WERI-Rb-1 (cell line): Measurements from ENCODE around the gene TMEM132C.

Experiments
- DNase-seq: peaks from one replicate; pipeline ENCODE4 v3.0.0-alpha.2; 2020
- H3K27ac ChIP-seq: fragments of 250-450 bp; sonication (Bioruptor Pico); 2 replicates; pipeline ENCODE4 v1.5.1; 2020; ENCODE audit warnings: mild to moderate bottlenecking, moderate library complexity
- H3K27me3 ChIP-seq: fragments of 250-450 bp; sonication (Bioruptor Pico); 2 replicates; pipeline ENCODE4 v1.5.1; 2021; ENCODE audit warnings: mild to moderate bottlenecking, low read depth, moderate library complexity; ENCODE audit not compliant: insufficient read depth, severe bottlenecking
- H3K36me3 ChIP-seq: fragments of 250-450 bp; sonication (Bioruptor Pico); 2 replicates; pipeline ENCODE4 v1.5.1; 2020; ENCODE audit warnings: mild to moderate bottlenecking, moderate library complexity
- H3K4me3 ChIP-seq: 2 replicates; pipeline ENCODE4 v1.5.1; 2011; ENCODE audit warnings: low read depth, mild to moderate bottlenecking, control low read depth, low read length
- H3K9me3 ChIP-seq: fragments of 250-450 bp; sonication (Bioruptor Pico); 2 replicates; pipeline ENCODE4 v1.5.1; 2021; ENCODE audit warnings: mild to moderate bottlenecking, moderate library complexity; ENCODE audit not compliant: severe bottlenecking
- TF ChIP-seq, protein P1 (sequence below): IDR thresholded peaks from 2 replicates; pipeline ENCODE4 v1.5.1; 2011; ENCODE audit warnings: low read depth, mild to moderate bottlenecking, control low read depth, inconsistent platforms, low read length

The TMEM132C gene

DNA sequence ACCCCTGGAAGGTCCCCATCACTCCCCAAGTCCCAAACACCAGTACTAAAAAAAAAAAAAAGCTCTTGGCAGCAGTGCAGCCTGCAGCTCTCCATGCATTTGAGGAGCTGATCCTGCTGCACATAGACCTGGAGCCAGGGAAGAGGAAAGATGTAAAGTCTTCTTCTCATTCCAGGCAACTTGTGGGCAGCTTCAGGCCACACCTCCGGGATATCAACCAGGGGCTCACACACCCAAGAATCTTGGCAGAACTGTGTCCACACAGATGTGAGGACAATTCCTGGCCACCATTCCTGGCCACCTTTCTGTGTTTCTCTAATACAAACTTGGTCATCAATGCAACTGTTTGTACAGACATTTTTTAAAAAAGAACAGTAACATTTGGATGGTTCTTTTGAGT is 72.7 kb downstream of the TMEM132C start:
- DNase-seq: no peak
- peak overlapping the region; percentile 12 for H3K4me3 ChIP-seq
- H3K27me3 ChIP-seq: no peaks in the 10 kb centered on the region
- no peaks in the 10 kb centered on the region for H3K36me3 ChIP-seq
- TF ChIP-seq, protein P1, sequence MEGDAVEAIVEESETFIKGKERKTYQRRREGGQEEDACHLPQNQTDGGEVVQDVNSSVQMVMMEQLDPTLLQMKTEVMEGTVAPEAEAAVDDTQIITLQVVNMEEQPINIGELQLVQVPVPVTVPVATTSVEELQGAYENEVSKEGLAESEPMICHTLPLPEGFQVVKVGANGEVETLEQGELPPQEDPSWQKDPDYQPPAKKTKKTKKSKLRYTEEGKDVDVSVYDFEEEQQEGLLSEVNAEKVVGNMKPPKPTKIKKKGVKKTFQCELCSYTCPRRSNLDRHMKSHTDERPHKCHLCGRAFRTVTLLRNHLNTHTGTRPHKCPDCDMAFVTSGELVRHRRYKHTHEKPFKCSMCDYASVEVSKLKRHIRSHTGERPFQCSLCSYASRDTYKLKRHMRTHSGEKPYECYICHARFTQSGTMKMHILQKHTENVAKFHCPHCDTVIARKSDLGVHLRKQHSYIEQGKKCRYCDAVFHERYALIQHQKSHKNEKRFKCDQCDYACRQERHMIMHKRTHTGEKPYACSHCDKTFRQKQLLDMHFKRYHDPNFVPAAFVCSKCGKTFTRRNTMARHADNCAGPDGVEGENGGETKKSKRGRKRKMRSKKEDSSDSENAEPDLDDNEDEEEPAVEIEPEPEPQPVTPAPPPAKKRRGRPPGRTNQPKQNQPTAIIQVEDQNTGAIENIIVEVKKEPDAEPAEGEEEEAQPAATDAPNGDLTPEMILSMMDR: no peak
- peak overlapping the region; percentile 47; the same call in 1 of the 2 replicates for H3K27ac ChIP-seq
- no peaks in the 10 kb centered on the region for H3K9me3 ChIP-seq

DNA sequence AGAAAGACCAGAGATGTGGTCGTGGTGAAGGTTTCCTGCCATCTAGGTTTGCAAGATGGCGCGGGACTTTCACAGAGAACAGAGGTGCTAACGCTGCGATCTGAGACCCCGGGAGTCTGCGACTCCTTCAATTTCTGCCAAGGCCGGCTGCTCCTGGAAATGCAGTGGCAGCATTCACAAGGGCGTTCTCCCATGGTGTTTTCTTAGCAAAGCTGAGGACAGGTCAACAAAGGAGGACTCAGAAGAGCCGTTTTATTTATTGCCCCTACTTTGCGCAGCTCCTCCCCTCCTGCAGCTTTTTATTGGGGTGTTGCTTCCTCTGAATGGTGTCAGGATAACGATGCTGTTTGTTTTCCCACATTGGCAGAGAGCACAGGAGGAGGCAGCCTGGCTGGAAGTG is 86.3 kb downstream of the TMEM132C start:
- no peak for DNase-seq
- no peak overlapping the region for H3K4me3 ChIP-seq
- TF ChIP-seq, protein P1: no peak
- H3K27ac ChIP-seq: no peak overlapping the region
- H3K27me3 ChIP-seq: no peaks in the 10 kb centered on the region
- no peaks in the 10 kb centered on the region for H3K36me3 ChIP-seq
- no peaks in the 10 kb centered on the region for H3K9me3 ChIP-seq

DNA sequence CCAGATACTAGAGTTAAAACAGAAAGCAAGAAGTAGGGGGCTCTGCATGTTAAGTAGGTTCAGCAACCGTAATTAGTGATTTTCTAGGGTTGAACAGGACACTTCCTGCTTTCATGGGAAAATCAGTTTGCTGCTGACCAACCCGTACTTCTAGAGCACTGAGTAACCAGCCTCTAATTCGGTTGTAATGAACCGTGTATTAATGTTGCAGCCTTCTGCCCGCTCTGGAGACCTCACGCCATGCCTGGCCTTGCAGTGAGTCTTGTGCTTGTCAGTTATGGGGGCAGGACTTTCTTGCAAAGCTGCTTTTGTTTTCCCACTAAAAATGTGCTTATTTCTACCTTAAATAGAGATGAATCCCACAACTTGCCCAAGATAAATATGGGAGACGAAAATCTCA is 89.6 kb downstream of the TMEM132C start:
- no peak for DNase-seq
- H3K27ac ChIP-seq: no peak overlapping the region
- H3K9me3 ChIP-seq: no peaks in the 10 kb centered on the region
- H3K4me3 ChIP-seq: no peak overlapping the region
- H3K36me3 ChIP-seq: no peaks in the 10 kb centered on the region
- H3K27me3 ChIP-seq: no peaks in the 10 kb centered on the region
- TF ChIP-seq, protein P1: no peak

DNA sequence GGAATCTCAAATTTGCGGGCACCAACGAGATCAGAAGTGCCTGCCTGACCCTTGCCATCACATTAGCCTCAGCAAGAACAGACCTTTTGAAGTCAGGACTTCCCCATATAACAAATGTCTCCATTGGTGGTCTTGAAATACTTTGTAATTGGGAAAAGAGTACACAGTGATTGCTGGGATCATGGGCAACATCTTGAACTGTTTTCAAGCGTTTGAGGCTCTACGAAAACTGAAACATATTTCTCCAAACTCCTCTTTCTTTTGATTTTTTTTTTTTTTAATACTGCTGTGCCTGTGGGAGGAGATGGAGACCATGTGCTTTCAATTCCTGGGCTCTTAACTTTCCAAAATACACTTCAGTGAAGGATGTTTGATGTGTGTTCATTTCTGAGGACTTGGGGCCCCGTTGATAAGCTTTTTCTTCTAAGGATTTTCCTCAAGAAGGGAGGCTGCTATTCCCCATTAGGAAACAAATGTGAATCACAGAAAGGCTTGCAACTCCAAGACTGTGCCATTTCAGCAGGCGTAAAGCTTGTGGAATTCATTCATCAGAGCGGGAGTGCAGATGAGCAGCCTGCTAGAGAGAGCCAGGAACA is 94.5 kb downstream of the TMEM132C start:
- H3K36me3 ChIP-seq: no peaks in the 10 kb centered on the region
- TF ChIP-seq, protein P1: no peak
- DNase-seq: no peak

DNA sequence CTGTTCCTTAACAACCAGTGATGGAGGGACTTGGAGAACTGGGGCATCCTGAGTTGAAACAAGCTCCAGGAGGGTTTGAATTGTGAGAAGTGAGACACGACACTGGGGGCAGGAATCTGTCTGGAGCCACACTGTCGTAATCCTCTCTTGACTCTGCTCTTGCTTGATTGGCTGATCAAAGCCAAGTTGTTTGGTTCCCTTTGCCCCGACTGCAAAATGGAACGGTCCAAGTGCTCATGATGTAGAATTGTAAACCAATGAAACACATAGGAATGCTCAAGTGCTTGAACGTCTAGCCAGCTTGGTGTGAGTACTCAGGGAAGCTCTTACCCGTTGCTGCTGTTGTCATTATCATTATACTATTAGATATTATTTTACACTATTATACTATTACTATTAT is 98.1 kb downstream of the TMEM132C start:
- no peaks in the 10 kb centered on the region for H3K27me3 ChIP-seq
- TF ChIP-seq, protein P1: no peak
- H3K9me3 ChIP-seq: no peaks in the 10 kb centered on the region
- H3K27ac ChIP-seq: no peak overlapping the region
- no peak overlapping the region for H3K4me3 ChIP-seq
- no peaks in the 10 kb centered on the region for H3K36me3 ChIP-seq
- DNase-seq: no peak

More for the DNA sequence above, 94.5 kb downstream of the TMEM132C start:
- H3K27me3 ChIP-seq: no peaks in the 10 kb centered on the region
- H3K27ac ChIP-seq: no peak overlapping the region
- H3K9me3 ChIP-seq: no peaks in the 10 kb centered on the region
- no peak overlapping the region for H3K4me3 ChIP-seq

DNA sequence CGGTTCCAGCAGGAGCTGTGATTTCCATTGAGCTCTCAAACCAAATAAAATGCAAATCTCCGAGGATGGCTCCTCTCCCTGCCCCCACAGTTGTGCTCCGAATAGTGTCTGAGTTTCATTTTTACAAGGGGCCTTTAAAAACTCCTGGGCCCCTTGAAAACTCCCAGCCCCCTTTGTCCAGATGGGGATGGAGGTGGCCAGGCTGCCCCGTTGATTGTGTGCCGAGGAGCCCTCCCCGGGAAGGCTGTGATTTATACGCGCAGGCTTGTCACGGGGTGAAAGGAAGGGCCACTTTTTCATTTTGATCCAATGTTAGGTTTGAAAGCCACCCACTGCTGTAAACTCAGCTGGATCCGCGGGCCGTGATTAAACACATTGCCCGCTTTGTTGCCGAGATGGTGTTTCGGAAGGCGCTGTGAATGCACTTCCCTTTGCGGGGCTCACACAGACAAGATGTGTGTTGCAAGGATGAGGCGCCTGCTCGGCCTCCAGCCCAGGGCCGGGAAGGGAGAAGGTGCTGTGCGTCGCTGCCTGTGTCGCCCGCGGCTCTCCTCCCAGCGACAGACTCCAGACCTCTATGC is 98.8 kb downstream of the TMEM132C start:
- Histone ChIP-seq H3K27me3 (no peaks in the 10 kb centered on the region), H3K4me3 (no peak overlapping the region), H3K27ac (no peak overlapping the region), H3K9me3 (no peaks in the 10 kb centered on the region), H3K36me3 (no peaks in the 10 kb centered on the region)
- TF ChIP-seq, protein P1: no peak
- no peak for DNase-seq
